B cell (primary cell): ENCODE results near the gene ANAPC4.

Experiments
- CTCF ChIP-seq: fragments of 200-600 bp; IDR thresholded peaks from one replicate; pipeline ENCODE4 v1.8.0; 2022; ENCODE audit warnings: antibody characterized with exemption, mild to moderate bottlenecking
- EZH2 ChIP-seq: IDR thresholded peaks from 2 replicates; pipeline ENCODE4 v1.6.1; 2012; ENCODE audit warnings: borderline replicate concordance, low read depth, mild to moderate bottlenecking, moderate library complexity, low read length; ENCODE audit not compliant: insufficient read depth, poor library complexity, severe bottlenecking

DNA sequence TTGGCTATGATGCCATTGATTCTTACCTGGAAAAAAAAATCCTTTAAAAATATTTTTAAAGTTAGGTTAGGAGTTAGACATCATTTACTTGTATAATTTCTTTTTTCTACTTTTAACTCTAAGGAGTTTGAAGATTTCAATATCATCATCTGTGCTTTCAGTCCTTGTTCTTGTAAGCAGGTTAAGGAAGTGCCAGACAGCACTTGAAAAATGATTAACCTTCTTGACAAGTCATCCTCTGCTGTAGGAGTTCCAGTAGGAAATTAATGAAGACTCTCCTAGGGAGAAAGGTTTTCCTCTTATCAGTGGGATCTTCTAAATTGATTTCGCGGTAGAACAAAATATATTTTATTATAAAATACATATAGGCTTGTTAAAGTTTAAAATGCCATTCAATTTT lies 29.1 kb upstream of the ANAPC4 start:
- no peak for TF ChIP-seq CTCF
- no peak for TF ChIP-seq EZH2
